ENCODE data around the gene DAGLA.

DNA sequence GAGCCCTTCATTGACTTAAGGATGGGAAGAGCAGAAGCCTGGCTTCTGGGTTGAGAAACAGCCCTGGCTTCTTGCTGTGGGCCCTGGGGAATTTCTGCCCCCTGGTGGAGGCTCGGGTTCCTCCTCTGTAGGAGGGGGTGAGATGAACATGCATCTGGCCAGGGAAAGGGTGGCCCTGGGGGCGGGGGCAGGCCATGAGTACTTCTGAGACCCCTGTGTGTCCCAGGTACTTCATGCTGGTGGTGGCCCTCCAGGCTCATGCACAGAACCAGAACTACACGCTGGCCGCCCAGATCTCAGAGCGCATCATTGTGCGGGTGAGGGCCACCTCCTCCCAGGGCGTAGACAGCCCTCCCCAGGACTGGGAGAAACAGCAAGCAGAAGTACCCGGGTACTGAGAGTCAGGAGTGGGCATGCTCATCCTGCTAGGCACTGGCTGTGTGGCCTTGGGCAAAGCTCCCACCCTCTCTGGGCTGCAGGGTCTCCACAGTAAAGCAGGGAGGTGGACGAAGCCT lies 96.4 kb downstream of the DAGLA start:
- TF ChIP-seq SUZ12 (IDR thresholded peaks at IDR 0.05; ENCODE audit: extremely low read depth, insufficient read depth, insufficient read length): no peak
- TF ChIP-seq YY1 (IDR thresholded peaks at IDR 0.05; ENCODE audit: insufficient read depth, insufficient read length): no peak

All from NT2/D1 (cell line).